Activated CD4-positive, alpha-beta T cell treated with anti-CD3 and anti-CD28 coated beads, Interleukin-2, amount 10 ng/mL, durations not matched to agents 24 days and 14 days (primary cell): ENCODE results near the gene PCNX3. TPM values are rescaled to one million over a fixed set of nuclear protein-coding genes. Genes with fewer than 3 reads are reported as not detected.

Experiments
- total RNA-seq: library from RNA; stranded (reverse); gene quantifications from 2 replicates; pipeline ENCODE4 v1.2.3, GENCODE V29; 2022

Gene PCNX3
- total RNA-seq, 1 donor from 2014 or later: 55.1 TPM

Other genes starting within 250 kb of the PCNX3 start
- 15.5 and 16.8 TPM in 2 replicates for gene SLC25A45, start 233.1 kb upstream of the PCNX3 start, total RNA-seq
- gene FRMD8, start 229.1 kb upstream of the PCNX3 start, total RNA-seq: 46.7 and 46.8 TPM in 2 replicates
- 410 and 411 TPM in 2 replicates for gene NEAT1, start 193.0 kb upstream of the PCNX3 start, total RNA-seq
- 5,198 and 5,435 TPM in 2 replicates for gene MALAT1, start 116.7 kb upstream of the PCNX3 start, total RNA-seq
- 94.2 and 95.8 TPM in 2 replicates for gene SCYL1, start 90.7 kb upstream of the PCNX3 start, total RNA-seq
- gene LTBP3, start 57.4 kb upstream of the PCNX3 start, total RNA-seq: 94.9 and 96.9 TPM in 2 replicates
- gene ZNRD2, start 45.3 kb upstream of the PCNX3 start, total RNA-seq: 83.3 and 83.4 TPM in 2 replicates
- 39.1 and 42.4 TPM in 2 replicates for gene FAM89B, start 43.2 kb upstream of the PCNX3 start, total RNA-seq
- 167 and 173 TPM in 2 replicates for gene EHBP1L1, start 39.7 kb upstream of the PCNX3 start, total RNA-seq
- 0.69 and 1.3 TPM in 2 replicates for gene KCNK7, start 20.0 kb upstream of the PCNX3 start, total RNA-seq
- gene MAP3K11, start 1.6 kb upstream of the PCNX3 start, total RNA-seq: 89.1 and 90.7 TPM in 2 replicates
- gene SIPA1, start 22.3 kb downstream of the PCNX3 start, total RNA-seq: 118 and 125 TPM in 2 replicates
- 95.7 and 98.2 TPM in 2 replicates for gene RELA, start 47.1 kb downstream of the PCNX3 start, total RNA-seq
- gene KAT5, start 96.5 kb downstream of the PCNX3 start, total RNA-seq: 71.6 and 72.3 TPM in 2 replicates
- gene RNASEH2C, start 105.0 kb downstream of the PCNX3 start, total RNA-seq: 86.4 and 100.0 TPM in 2 replicates
- gene AP5B1, start 165.2 kb downstream of the PCNX3 start, total RNA-seq: 20.1 and 21.1 TPM in 2 replicates
- gene OVOL1, start 171.3 kb downstream of the PCNX3 start, total RNA-seq: 0.07 TPM in 1 of 2 replicates, not detected in the other
- gene SNX32, start 218.2 kb downstream of the PCNX3 start, total RNA-seq: 1.2 and 2.1 TPM in 2 replicates
- gene CFL1, start 242.4 kb downstream of the PCNX3 start, total RNA-seq: 1,047 and 1,065 TPM in 2 replicates
- 77.4 and 80.5 TPM in 2 replicates for gene MUS81, start 244.7 kb downstream of the PCNX3 start, total RNA-seq